ENCODE data around the gene H6PD.

The H6PD gene

GRCh38 chr1:9207086-9207485 lies 27.5 kb upstream of the H6PD start:
- no peak for DNase-seq

GRCh38 chr1:9207715-9208114 lies 26.9 kb upstream of the H6PD start:
- no peak for DNase-seq

GRCh38 chr1:9211291-9211811 lies 23.2 kb upstream of the H6PD start:
- no peak for DNase-seq

- no peak for DNase-seq
Measured at GRCh38 chr1:9212735-9213134, 21.8 kb upstream of the H6PD start.

- DNase-seq: no peak
Measured at GRCh38 chr1:9213956-9214355, 20.6 kb upstream of the H6PD start.

GRCh38 chr1:9218917-9219316 lies 15.7 kb upstream of the H6PD start:
- DNase-seq: no peak

- no peak for DNase-seq
Measured at GRCh38 chr1:9222846-9223625, 11.5 kb upstream of the H6PD start.

GRCh38 chr1:9224664-9225410 lies 9.7 kb upstream of the H6PD start:
- DNase-seq: no peak

- no peak for DNase-seq
Measured at GRCh38 chr1:9225411-9225785, 9.2 kb upstream of the H6PD start.

- DNase-seq: no peak
Measured at GRCh38 chr1:9228609-9229008, 6.0 kb upstream of the H6PD start.

GRCh38 chr1:9229549-9229948 lies 5.0 kb upstream of the H6PD start:
- DNase-seq: no peak

- no peak for DNase-seq
Measured at GRCh38 chr1:9230869-9231533, 3.6 kb upstream of the H6PD start.

- DNase-seq: peak; percentile 14
Measured at GRCh38 chr1:9231648-9232332, 2.8 kb upstream of the H6PD start.

GRCh38 chr1:9233241-9233941 lies 1.2 kb upstream of the H6PD start:
- DNase-seq: no peak

- DNase-seq: no peak
Measured at GRCh38 chr1:9233942-9234222, 692 bp upstream of the H6PD start.

GRCh38 chr1:9235096-9235459 lies 504 bp downstream of the H6PD start:
- no peak for DNase-seq

- DNase-seq: no peak
Measured at GRCh38 chr1:9235560-9235959, 986 bp downstream of the H6PD start.

- no peak for DNase-seq
Measured at GRCh38 chr1:9238134-9238533, 3.6 kb downstream of the H6PD start.

GRCh38 chr1:9238550-9238949 lies 4.0 kb downstream of the H6PD start:
- no peak for DNase-seq

GRCh38 chr1:9239622-9240401 lies 5.2 kb downstream of the H6PD start:
- peak; percentile 45 for DNase-seq

GRCh38 chr1:9240914-9241820 lies 6.6 kb downstream of the H6PD start:
- no peak for DNase-seq
